CMK (cell line): ENCODE results near the gene CABYR.

Experiments
- DNase-seq: peaks from one replicate; pipeline ENCODE4 v3.0.0-alpha.2; 2010; ENCODE audit warnings: low read depth

Gene CABYR

GRCh38 chr18:24138789-24139616 lies at the start of gene CABYR:
Gene CABYR (plus strand): TSS chr18:24139062. CDS start chr18:24143115, 4,053 bp downstream.
- DNase-seq = no peak

- DNase-seq = no peak
These were observed 49.8 kb upstream of the CABYR start for GRCh38 chr18:24089076-24089475.

GRCh38 chr18:24089515-24090337 lies 49.1 kb upstream of the CABYR start:
- DNase-seq = no peak

GRCh38 chr18:24090876-24091275 lies 48.0 kb upstream of the CABYR start:
- DNase-seq = no peak

GRCh38 chr18:24094561-24094960 lies 44.3 kb upstream of the CABYR start:
- DNase-seq = no peak

- DNase-seq = no peak
These were observed 42.9 kb upstream of the CABYR start for GRCh38 chr18:24095976-24096375.

- no peak for DNase-seq
These were observed 35.4 kb upstream of the CABYR start for GRCh38 chr18:24103320-24104021.

GRCh38 chr18:24104486-24104885 lies 34.4 kb upstream of the CABYR start:
- DNase-seq = no peak

GRCh38 chr18:24108641-24109040 lies 30.2 kb upstream of the CABYR start:
- no peak for DNase-seq

- DNase-seq = no peak
These were observed 26.9 kb upstream of the CABYR start for GRCh38 chr18:24111936-24112335.

GRCh38 chr18:24112464-24112863 lies 26.4 kb upstream of the CABYR start:
- DNase-seq = no peak

GRCh38 chr18:24112874-24113615 lies 25.8 kb upstream of the CABYR start:
- DNase-seq = no peak

- DNase-seq = no peak
These were observed 23.8 kb upstream of the CABYR start for GRCh38 chr18:24114924-24115549.

- DNase-seq = no peak
These were observed 23.2 kb upstream of the CABYR start for GRCh38 chr18:24115628-24116027.

- peak; percentile 26 for DNase-seq
These were observed 19.9 kb upstream of the CABYR start for GRCh38 chr18:24118750-24119577.

GRCh38 chr18:24120676-24121075 lies 18.2 kb upstream of the CABYR start:
- no peak for DNase-seq

- DNase-seq = no peak
These were observed 17.2 kb upstream of the CABYR start for GRCh38 chr18:24121625-24122024.

GRCh38 chr18:24126155-24126961 lies 12.5 kb upstream of the CABYR start:
- no peak for DNase-seq

GRCh38 chr18:24127735-24128134 lies 11.1 kb upstream of the CABYR start:
- DNase-seq = no peak

GRCh38 chr18:24128700-24129099 lies 10.2 kb upstream of the CABYR start:
- DNase-seq = no peak
